Natural killer cell (primary cell): ENCODE data around the gene ANKRD62. TPM values are rescaled to one million over a fixed set of nuclear protein-coding genes. Genes with fewer than 3 reads are reported as not detected.
"Not testable (repeated sequence)": the region's sequence is repeated elsewhere in the genome, so short reads cannot be mapped to it uniquely, and the experiment has no call there.

Experiments used
- ATAC-seq, 3 donors: fragments of 150-1000 bp in 2 of 3; fragments of 200-7000 bp in 1 of 3; cut with Tn5 transposase; 1 replicate in 1 of 3; 2 replicates in 2 of 3; pipeline ENCODE4 v1.10.0; 2021; ENCODE audit warnings: mild to moderate bottlenecking in 2 of 3, moderate library complexity in 2 of 3
- DNase-seq, 2 donors: peaks; one replicate each; pipeline versions ENCODE4 v3.0.0 to v3.0.0-alpha.2; 2013 to 2021; ENCODE audit warnings: mixed read lengths in 1 of 2
- H3K27ac ChIP-seq: one replicate; pipeline ENCODE4 v1.5.1; 2013; ENCODE audit warnings: mild to moderate bottlenecking, low read length
- H3K27me3 ChIP-seq: one replicate; pipeline ENCODE4 v1.6.1; 2013; ENCODE audit warnings: low read length; ENCODE audit not compliant: control insufficient read depth, insufficient read depth
- H3K36me3 ChIP-seq: one replicate; pipeline ENCODE4 v1.6.1; 2013; ENCODE audit warnings: low read length; ENCODE audit not compliant: control insufficient read depth, insufficient read depth
- H3K4me1 ChIP-seq: one replicate; pipeline ENCODE4 v1.6.1; 2013; ENCODE audit warnings: low read length; ENCODE audit not compliant: control insufficient read depth, insufficient read depth
- H3K4me3 ChIP-seq: one replicate; pipeline ENCODE4 v1.5.1; 2013; ENCODE audit warnings: low read length
- H3K9me3 ChIP-seq: one replicate; pipeline ENCODE4 v1.6.1; 2013; ENCODE audit warnings: low read length; ENCODE audit not compliant: control insufficient read depth, insufficient read depth
- H3K27ac Mint-ChIP-seq, 2 donors: one replicate each; pipeline ENCODE4 v1.8.0; 2022; ENCODE audit warnings: mild to moderate bottlenecking in 2 of 2, mixed read lengths in 2 of 2, moderate library complexity in 1 of 2
- H3K27me3 Mint-ChIP-seq, 2 donors: one replicate each; pipeline ENCODE4 v1.8.0; 2022; ENCODE audit warnings: low read depth in 2 of 2, mixed read lengths in 2 of 2
- H3K36me3 Mint-ChIP-seq: one replicate; pipeline ENCODE4 v1.8.0; 2022; ENCODE audit warnings: mixed read lengths
- H3K4me1 Mint-ChIP-seq, 2 donors: one replicate each; pipeline ENCODE4 v1.8.0; 2022; ENCODE audit warnings: mixed read lengths in 2 of 2
- H3K4me3 Mint-ChIP-seq: one replicate; pipeline ENCODE4 v1.8.0; 2022; ENCODE audit warnings: mild to moderate bottlenecking, moderate library complexity, mixed read lengths
- H3K9me3 Mint-ChIP-seq, 2 donors: one replicate each; pipeline ENCODE4 v1.8.0; 2022; ENCODE audit warnings: mixed read lengths in 2 of 2
- CTCF ChIP-seq: fragments of 200-600 bp; IDR thresholded peaks from one replicate; pipeline ENCODE4 v1.8.0; 2022; ENCODE audit warnings: antibody characterized with exemption
- WGBS: methylation state at CpG from one replicate; pipeline ENCODE4 v1.1.7; 2013; ENCODE audit warnings: missing lambda C conversion rate; ENCODE audit not compliant: insufficient coverage; 5-methylcytosine and 5-hydroxymethylcytosine counted together
- intact Hi-C: fragments of 100-400 bp; cut with micrococcal nuclease; formaldehyde crosslinking; loops from one replicate; pipeline ENCODE4 v1.14.2; 2022
- total RNA-seq, 4 donors: library from RNA; stranded (reverse); fragments of 120-200 nt in 1 of 4; gene quantifications; one replicate each; pipeline versions ENCODE4 v1.2.3 to v1.2.4, GENCODE V29; 2013 to 2022

Gene ANKRD62
- total RNA-seq, 3 donors from 2014 or later (not counting 1 experiment from before 2014, with no cell fraction given): not detected

DNA sequence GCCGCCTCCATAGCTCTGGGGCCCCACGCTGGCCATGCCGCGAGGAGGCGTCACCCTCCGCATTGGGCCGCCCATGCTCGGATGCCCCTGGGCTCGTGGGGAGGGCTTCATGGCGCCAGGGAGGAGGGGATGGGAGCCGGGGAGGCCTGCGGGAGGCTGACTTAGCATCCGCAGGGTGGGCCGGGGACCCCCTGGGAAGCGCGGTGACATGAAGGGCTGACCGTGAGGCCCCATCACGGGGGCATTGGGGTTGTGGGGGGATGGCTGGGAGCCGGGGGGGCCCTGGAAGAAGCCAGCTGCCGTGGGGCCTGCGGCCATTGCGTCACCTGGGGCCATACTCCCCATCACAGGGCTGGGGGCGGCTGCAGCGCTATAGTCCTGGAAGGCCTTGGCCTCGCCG lies 26.0 kb upstream of the ANKRD62 start:
- WGBS: 97% methylated on average over 26 of the region's 26 CpGs
- H3K36me3 ChIP-seq: no peaks in the 10 kb centered on the region
- no peaks in the 10 kb centered on the region for H3K36me3 Mint-ChIP-seq
- H3K9me3 Mint-ChIP-seq: no peaks in the 10 kb centered on the region
- no peak overlapping the region for H3K4me3 Mint-ChIP-seq
- ATAC-seq (no peak), DNase-seq (no peak)
- H3K27me3 Mint-ChIP-seq: peaks cover 0 to 5% of the 10 kb centered on the region in 2 donors
- no peaks in the 10 kb centered on the region for H3K27me3 ChIP-seq
- no peak for TF ChIP-seq CTCF
- no peak overlapping the region for H3K27ac ChIP-seq
- H3K4me1 ChIP-seq: no peaks in the 10 kb centered on the region
- no peaks in the 10 kb centered on the region for H3K9me3 ChIP-seq
- H3K4me3 ChIP-seq: no peak overlapping the region
- H3K27ac Mint-ChIP-seq: no peak overlapping the region
- intact Hi-C loops: no loop called here
- H3K4me1 Mint-ChIP-seq: no peaks in the 10 kb centered on the region

GRCh38 chr18:12068316-12068949 lies 25.2 kb upstream of the ANKRD62 start:
- H3K4me1 Mint-ChIP-seq, H3K27ac Mint-ChIP-seq, H3K4me1 ChIP-seq, H3K27ac ChIP-seq, H3K27me3 ChIP-seq, H3K27me3 Mint-ChIP-seq, intact Hi-C loops, DNase-seq, H3K4me3 Mint-ChIP-seq, H3K36me3 Mint-ChIP-seq, H3K4me3 ChIP-seq, H3K36me3 ChIP-seq, H3K9me3 ChIP-seq, H3K9me3 Mint-ChIP-seq, ATAC-seq: not testable (repeated sequence)
- WGBS: 92% methylated on average over 39 of the region's 44 CpGs

GRCh38 chr18:12068950-12069320 lies 24.7 kb upstream of the ANKRD62 start:
- no peaks in the 10 kb centered on the region for H3K4me1 Mint-ChIP-seq
- 83% methylated on average over 1 of the region's 3 CpGs for WGBS
- Histone ChIP-seq H3K27ac (no peak overlapping the region), H3K4me3 (no peak overlapping the region), H3K4me1 (no peaks in the 10 kb centered on the region), H3K36me3 (no peaks in the 10 kb centered on the region), H3K27me3 (no peaks in the 10 kb centered on the region), H3K9me3 (no peaks in the 10 kb centered on the region)
- intact Hi-C loops: no loop called here
- no peak for TF ChIP-seq CTCF
- no peaks in the 10 kb centered on the region for H3K36me3 Mint-ChIP-seq
- no peak overlapping the region for H3K27ac Mint-ChIP-seq
- H3K9me3 Mint-ChIP-seq: no peaks in the 10 kb centered on the region
- no peak for DNase-seq
- no peak for ATAC-seq
- H3K27me3 Mint-ChIP-seq: peaks cover 5 to 9% of the 10 kb centered on the region in 2 donors
- H3K4me3 Mint-ChIP-seq: no peak overlapping the region

DNA sequence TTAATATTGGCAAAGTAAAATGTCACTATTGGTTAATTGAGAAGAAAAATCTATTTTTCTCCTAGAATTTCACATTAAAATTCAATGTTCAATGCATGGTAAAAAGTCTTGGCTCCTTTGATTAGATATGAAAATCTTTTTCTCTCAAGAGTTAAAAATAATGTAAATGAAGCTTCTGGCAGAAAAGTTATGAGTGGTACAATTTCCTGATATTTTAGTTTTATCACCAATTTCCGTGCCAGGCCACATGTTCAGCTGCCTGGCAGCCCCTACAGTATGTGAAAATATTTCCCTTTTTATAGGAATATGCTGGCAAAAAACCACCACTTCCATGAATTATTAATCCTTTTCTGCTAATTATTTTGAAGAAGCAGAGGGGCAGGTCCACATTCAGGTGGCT lies 22.6 kb upstream of the ANKRD62 start:
- H3K36me3 ChIP-seq, H3K4me1 ChIP-seq, H3K9me3 Mint-ChIP-seq, H3K9me3 ChIP-seq, intact Hi-C loops, H3K27ac ChIP-seq, H3K4me1 Mint-ChIP-seq, H3K27me3 ChIP-seq, ATAC-seq, DNase-seq, H3K27ac Mint-ChIP-seq, H3K36me3 Mint-ChIP-seq, H3K4me3 Mint-ChIP-seq, H3K4me3 ChIP-seq: not testable (repeated sequence)
- peaks cover 11 to 28% of the 10 kb centered on the region in 2 donors for H3K27me3 Mint-ChIP-seq
- WGBS: no CpG with 5 or more reads among the region's 1 CpG
